HG02885 (cell line): ENCODE measurements around the gene PGBD5.

Experiments
- ATAC-seq: cut with Tn5 transposase; IDR thresholded peaks from one replicate; pipeline ENCODE4 v1.9.1; 2021; ENCODE audit warnings: mild to moderate bottlenecking; ENCODE audit not compliant: unreplicated experiment, poor library complexity

The PGBD5 gene

GRCh38 chr1:230381049-230381467, 45.1 kb downstream of the PGBD5 start:
- ATAC-seq, result no peak

DNA sequence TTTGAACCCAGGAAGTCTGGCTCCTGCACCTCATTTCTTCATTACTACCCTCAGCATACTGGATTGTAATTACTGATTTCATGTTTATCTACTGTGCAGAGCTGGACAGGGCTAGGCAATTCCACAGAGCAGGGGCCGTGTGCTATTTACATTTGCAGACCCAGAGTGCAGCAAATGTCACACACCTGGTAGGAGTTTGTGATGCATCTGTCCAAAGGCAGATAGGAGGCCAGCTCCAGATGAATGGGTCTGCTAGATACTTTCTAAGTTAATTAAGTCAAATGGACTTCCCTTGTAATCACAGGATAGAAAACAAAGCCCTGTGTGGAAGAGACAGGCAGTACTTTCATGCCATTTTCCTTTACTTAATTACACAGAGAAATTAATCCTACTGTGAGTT, 46.2 kb downstream of the PGBD5 start:
- ATAC-seq, result no peak

DNA sequence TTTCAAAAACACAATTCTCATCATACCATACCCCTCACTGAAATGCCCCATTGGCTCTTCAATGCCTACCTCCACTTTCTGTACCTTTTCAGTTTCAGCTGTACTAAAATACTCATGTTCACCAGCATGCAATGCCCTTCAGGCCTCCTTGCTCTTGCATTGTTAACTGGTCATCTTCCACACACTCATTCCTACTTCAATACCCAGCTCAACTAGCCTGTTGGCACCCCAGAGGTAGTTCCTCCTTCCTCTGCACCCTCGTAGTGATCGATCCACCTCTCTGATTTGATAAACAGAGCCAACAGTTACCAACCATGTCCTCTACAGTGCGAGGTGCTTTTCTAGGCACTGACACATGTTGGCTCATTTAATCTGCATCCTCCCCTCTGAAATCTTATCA, 46.7 kb downstream of the PGBD5 start:
- no peak for ATAC-seq

- no peak for ATAC-seq
Measured at GRCh38 chr1:230377851-230378250, 48.3 kb downstream of the PGBD5 start.

GRCh38 chr1:230377324-230377723, 48.8 kb downstream of the PGBD5 start:
- no peak for ATAC-seq

DNA sequence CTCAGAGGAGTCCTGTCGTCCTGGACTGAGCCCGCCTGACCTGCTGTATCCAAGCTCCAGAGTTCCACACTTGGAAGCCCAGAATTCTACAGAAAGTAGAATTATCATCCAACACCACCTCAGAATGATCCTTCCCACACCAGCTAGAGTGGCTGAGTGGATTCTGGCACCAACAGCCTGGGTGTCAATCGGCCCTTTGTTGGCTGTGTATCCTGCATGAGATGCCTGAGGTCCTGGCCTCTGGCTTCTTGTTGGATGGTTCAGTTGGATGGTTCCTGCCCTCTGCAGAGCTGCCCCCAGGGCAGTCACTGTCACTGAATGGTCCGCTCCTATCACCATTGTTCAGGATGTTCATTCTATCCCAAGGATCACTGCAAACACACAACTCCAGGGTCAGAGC, 49.8 kb downstream of the PGBD5 start:
- ATAC-seq, result no peak

DNA sequence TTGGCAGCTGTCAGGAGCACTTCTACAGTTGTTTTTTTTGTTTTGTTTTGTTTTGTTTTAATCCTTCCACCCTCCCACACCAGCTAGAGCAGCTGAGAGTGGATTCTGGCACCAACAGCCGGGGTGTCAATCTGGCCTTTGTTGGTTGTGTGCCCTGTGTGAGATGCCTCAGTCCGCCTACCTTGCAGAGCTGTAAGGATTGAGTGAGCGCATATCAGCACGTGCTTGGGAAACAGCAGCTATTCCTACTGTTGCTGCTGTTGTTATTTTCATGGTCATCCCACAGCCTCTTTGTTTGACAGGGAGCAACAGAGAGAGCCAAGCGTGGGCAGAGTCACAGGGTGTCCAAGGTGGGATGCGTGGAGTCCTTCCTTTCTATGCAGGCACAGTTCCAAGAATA, 50.4 kb downstream of the PGBD5 start:
- no peak for ATAC-seq

DNA sequence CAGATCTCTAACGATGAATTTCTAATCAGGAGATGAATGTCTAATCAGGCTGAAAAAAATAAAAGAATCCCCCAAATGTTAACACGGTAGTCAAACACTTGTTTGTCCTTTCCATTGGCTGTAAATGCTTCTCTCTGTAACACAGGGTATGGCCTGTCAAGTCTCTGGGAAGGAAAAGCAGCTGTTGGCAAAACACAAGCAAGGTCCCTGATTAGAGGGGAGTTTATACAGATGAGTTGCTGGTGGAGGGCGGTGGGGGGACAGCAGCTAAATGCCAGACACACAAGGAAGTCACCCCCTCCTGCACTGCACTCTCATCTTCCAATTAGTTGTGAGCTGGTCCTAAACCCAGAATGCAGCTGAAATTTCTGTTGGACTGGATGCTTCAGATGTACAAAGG, 51.0 kb downstream of the PGBD5 start:
- no peak for ATAC-seq

DNA sequence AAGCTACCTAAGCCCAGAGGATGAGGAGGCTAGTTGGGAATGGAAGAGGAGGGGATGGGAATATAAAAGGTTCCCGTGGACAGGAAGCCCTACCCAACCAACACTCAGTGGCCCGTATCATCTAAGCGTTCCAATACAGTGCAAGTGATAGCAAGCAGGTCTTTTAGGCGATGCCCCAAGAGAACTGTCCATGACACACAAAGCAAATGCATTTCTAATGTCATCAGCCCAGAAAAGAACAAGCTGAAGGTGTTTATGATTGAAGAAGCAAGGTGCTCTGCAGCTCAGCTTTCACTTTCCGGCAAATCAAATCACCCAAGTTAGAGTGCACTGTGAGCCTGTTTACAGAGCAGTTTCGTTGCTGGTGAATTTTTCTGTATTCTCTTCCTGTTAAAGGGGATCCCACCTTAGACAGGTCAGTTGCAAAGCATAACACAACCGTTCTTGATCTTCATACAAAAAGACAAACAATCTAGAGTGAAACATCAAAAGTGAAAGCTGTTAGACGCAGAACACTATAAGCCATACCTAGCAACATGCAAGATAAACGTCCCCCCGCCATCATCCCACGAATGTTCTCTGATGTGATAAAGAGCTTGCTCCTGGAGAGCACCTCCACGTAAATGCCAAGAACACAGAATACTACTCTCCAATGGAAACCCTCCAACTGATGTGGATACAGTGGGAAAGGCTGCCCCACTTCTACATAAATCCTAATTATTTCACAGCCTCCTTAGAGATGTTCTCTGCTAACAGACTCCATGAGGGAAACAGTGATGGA, 54.0 kb downstream of the PGBD5 start:
- ATAC-seq, result no peak

- no peak for ATAC-seq
Measured at GRCh38 chr1:230370109-230370508, 56.0 kb downstream of the PGBD5 start.

- ATAC-seq, result no peak
Measured at GRCh38 chr1:230368871-230369270, 57.3 kb downstream of the PGBD5 start.

- no peak for ATAC-seq
Measured at GRCh38 chr1:230368363-230368762, 57.8 kb downstream of the PGBD5 start.

DNA sequence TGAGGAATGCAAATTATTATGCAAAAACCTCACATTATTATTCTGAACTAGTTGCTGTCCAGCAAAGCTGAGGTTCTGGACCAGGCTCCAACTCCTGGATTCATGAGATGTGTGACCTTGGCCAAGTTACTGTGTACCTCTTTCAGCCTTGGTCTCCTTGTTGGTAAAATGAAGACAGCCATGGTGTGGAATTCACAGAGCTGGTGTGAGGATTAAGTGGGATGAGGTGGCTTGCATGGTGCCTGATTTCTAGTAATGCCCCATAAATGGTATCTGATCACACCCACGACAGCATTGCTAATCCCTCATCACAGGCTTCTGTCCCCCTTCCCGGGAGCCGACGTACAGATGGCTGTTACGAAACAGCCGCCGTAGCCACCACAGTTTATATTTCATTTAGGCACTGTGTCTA, 59.6 kb downstream of the PGBD5 start:
- no peak for ATAC-seq

- no peak for ATAC-seq
Measured at GRCh38 chr1:230365723-230366307, 60.3 kb downstream of the PGBD5 start.

- no peak for ATAC-seq
Measured at GRCh38 chr1:230362949-230363348, 63.2 kb downstream of the PGBD5 start.

- ATAC-seq, result no peak
Measured at GRCh38 chr1:230361941-230362340, 64.2 kb downstream of the PGBD5 start.

- ATAC-seq, result no peak
Measured at GRCh38 chr1:230359992-230360668, 66.0 kb downstream of the PGBD5 start.

DNA sequence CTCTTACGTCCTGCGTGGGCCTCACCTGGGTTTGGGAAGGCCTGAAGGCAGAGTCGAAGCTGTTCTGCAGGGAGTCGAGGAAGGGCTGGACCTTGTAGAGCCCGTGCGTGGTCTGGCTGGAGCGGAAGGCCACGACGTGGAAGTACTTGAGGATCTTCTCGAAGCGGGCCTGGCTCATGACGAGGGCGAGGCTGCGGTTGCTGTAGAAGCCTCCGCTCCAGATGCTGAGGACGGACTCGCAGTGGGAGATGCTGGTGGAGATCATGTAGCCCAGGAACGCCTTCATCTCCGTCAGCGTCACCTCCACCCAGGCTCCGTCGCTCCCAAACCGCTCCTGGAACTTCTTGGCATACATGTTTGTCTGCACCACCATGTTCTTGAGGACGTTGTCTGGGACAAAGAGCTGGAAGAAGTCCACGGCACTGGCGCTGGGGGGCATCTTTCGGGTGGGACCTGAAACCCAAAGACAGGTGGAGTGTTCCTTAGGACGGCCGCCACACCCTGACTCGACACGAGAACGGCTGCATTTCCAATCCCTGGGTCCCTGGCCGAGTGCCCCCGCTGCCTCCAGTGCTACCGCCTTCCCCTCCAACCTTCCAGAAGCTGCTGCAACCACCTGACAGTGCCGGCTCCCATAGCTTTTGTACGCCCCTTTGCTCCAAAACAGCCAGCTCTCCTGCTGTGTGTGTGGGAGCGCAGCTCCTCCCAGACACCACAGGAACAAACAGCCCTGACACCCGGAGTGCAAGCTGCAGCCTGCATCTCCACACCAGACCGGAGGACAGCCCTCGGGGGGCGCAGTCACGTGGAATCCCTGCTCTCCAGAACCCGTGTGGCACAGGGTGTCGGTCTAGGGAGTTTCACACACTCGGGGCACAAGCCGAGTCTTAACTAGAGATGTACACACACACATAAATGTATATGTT, 69.0 kb downstream of the PGBD5 start:
- no peak for ATAC-seq

- ATAC-seq, result no peak
Measured at GRCh38 chr1:230356190-230356589, 69.9 kb downstream of the PGBD5 start.

- no peak for ATAC-seq
Measured at GRCh38 chr1:230355594-230355993, 70.5 kb downstream of the PGBD5 start.

GRCh38 chr1:230355128-230355527, 71.0 kb downstream of the PGBD5 start:
- no peak for ATAC-seq
